HCT116 (cell line): ENCODE measurements around the gene PDE6H.

Experiments
- ATF3 ChIP-seq: IDR thresholded peaks from 2 replicates; pipeline ENCODE4 v1.6.1; 2012
- CTCF ChIP-seq, 3 experiments: fragments of 200-600 bp in 1 of 3; sonication (generic) in 1 of 3; IDR thresholded peaks in 2 of 3; conservative IDR thresholded peaks in 1 of 3; 2 replicates each; pipeline ENCODE4 v1.5.1; 2012 to 2017; ENCODE audit warnings: low read depth in 2 of 3, low read length in 2 of 3, antibody characterized with exemption in 1 of 3, borderline replicate concordance in 1 of 3, control low read depth in 1 of 3, mild to moderate bottlenecking in 1 of 3, mixed read lengths in 1 of 3, mixed run types in 1 of 3, moderate library complexity in 1 of 3; ENCODE audit not compliant: insufficient read depth in 1 of 3
- EZH2 ChIP-seq: fragments of 200-600 bp; sonication (generic); IDR thresholded peaks from 2 replicates; pipeline ENCODE4 v1.6.1; 2017; ENCODE audit warnings: antibody characterized with exemption, mixed run types
- EZH2phosphoT487 ChIP-seq: fragments of 200-600 bp; IDR thresholded peaks from 2 replicates; pipeline ENCODE4 v1.6.1; 2018; ENCODE audit warnings: antibody characterized with exemption, borderline replicate concordance
- MAX ChIP-seq: IDR thresholded peaks from 2 replicates; pipeline ENCODE4 v1.6.1; 2012
- POLR2A ChIP-seq: IDR thresholded peaks from 2 replicates; pipeline ENCODE4 v1.7.0; 2011; ENCODE audit warnings: borderline replicate concordance; ENCODE audit not compliant: insufficient read depth, insufficient read length; ENCODE audit errors: extremely low read depth
- POLR2AphosphoS5 ChIP-seq: IDR thresholded peaks from 2 replicates; pipeline ENCODE4 v1.6.1; 2011; ENCODE audit warnings: mild to moderate bottlenecking, low read depth, low read length, moderate library complexity
- REST ChIP-seq: IDR thresholded peaks from 2 replicates; pipeline ENCODE4 v1.6.1; 2012; ENCODE audit warnings: low read depth
- SIN3A ChIP-seq: IDR thresholded peaks from 2 replicates; pipeline ENCODE4 v1.6.1; 2012; ENCODE audit warnings: low read depth
- SP1 ChIP-seq: IDR thresholded peaks from 2 replicates; pipeline ENCODE4 v1.6.1; 2012; ENCODE audit warnings: low read depth
- YY1 ChIP-seq: IDR thresholded peaks from 2 replicates; pipeline ENCODE4 v1.6.1; 2011; ENCODE audit warnings: low read length, low read depth, moderate library complexity, mild to moderate bottlenecking; ENCODE audit not compliant: insufficient replicate concordance; ENCODE audit errors: extremely low read depth
- ZBTB33 ChIP-seq: IDR thresholded peaks from 2 replicates; pipeline ENCODE4 v1.6.1; 2011; ENCODE audit warnings: mild to moderate bottlenecking, low read length, moderate library complexity; ENCODE audit not compliant: insufficient replicate concordance; ENCODE audit errors: extremely low read depth
- ZFX ChIP-seq: fragments of 450-650 bp; IDR thresholded peaks from 2 replicates; pipeline ENCODE4 v1.6.1; 2017
- ZNF274 ChIP-seq: fragments of 200-500 bp; sonication (Bioruptor generic); IDR thresholded peaks from 2 replicates; pipeline ENCODE4 v1.6.1; 2014; ENCODE audit warnings: mild to moderate bottlenecking, low read depth, low read length, inconsistent platforms

- TF ChIP-seq MAX (no peak), CTCF (IDR thresholded peaks at IDR 0.05 in 2 of 3, conservative IDR thresholded peaks at IDR 0.05 in 1 of 3; ENCODE audit: borderline replicate concordance in 1 of 3, insufficient read depth in 1 of 3, low read depth in 2 of 3, low read length in 2 of 3) (no peak), POLR2AphosphoS5 (no peak), SIN3A (no peak), EZH2phosphoT487 (no peak), SP1 (no peak), POLR2A (no peak), ZFX (no peak), ZBTB33 (no peak), EZH2 (no peak), ATF3 (no peak), ZNF274 (no peak), REST (no peak), YY1 (no peak)
These were observed 15.2 kb upstream of the PDE6H start for GRCh38 chr12:14957551-14958168.
